Fibroblast of lung (primary cell): ENCODE results near the gene RERE. TPM values are rescaled to one million over a fixed set of nuclear protein-coding genes. Genes with fewer than 3 reads are reported as not detected.

Source experiments
- DNase-seq, 2 donors: peaks; one replicate each; pipeline versions ENCODE4 v3.0.0 to v3.0.0-alpha.2; 2010; ENCODE audit warnings: low read depth in 2 of 2
- H2AFZ ChIP-seq: 2 replicates; pipeline ENCODE4 v1.5.1; 2012; ENCODE audit warnings: low read length, control low read depth, inconsistent platforms
- H3K27ac ChIP-seq: 2 replicates; pipeline ENCODE4 v1.5.1; 2011; ENCODE audit warnings: low read length, control low read depth; ENCODE audit not compliant: insufficient read depth
- H3K27me3 ChIP-seq: 2 replicates; pipeline ENCODE4 v1.5.1; 2011; ENCODE audit warnings: mild to moderate bottlenecking, low read length; ENCODE audit not compliant: control insufficient read depth, insufficient read depth
- H3K36me3 ChIP-seq: 2 replicates; pipeline ENCODE4 v1.5.1; 2011; ENCODE audit warnings: low read length; ENCODE audit not compliant: control insufficient read depth, insufficient read depth
- H3K4me1 ChIP-seq: 2 replicates; pipeline ENCODE4 v1.5.1; 2011; ENCODE audit warnings: low read length; ENCODE audit not compliant: control insufficient read depth, insufficient read depth; ENCODE audit errors: extremely low read depth
- H3K4me2 ChIP-seq: 2 replicates; pipeline ENCODE4 v1.5.1; 2011; ENCODE audit warnings: low read length, control low read depth; ENCODE audit not compliant: insufficient read depth; ENCODE audit errors: extremely low read depth
- H3K4me3 ChIP-seq, 4 experiments: fragments of 200-600 bp in 1 of 4; sonication (generic) in 1 of 4; replicated peaks in 1 of 4; 2 replicates each; pipeline ENCODE4 v1.5.1; 2011 to 2016; ENCODE audit warnings: low read length in 4 of 4, low read depth in 3 of 4, mild to moderate bottlenecking in 3 of 4, control low read depth in 2 of 4, inconsistent platforms in 1 of 4, mixed read lengths in 1 of 4; ENCODE audit not compliant: insufficient read depth in 1 of 4; ENCODE audit errors: control extremely low read depth in 1 of 4
- H3K79me2 ChIP-seq: 2 replicates; pipeline ENCODE4 v1.5.1; 2012; ENCODE audit warnings: mild to moderate bottlenecking, low read length, inconsistent platforms; ENCODE audit not compliant: control insufficient read depth, insufficient read depth
- H3K9ac ChIP-seq: 2 replicates; pipeline ENCODE4 v1.5.1; 2011; ENCODE audit warnings: mild to moderate bottlenecking, low read length, control low read depth; ENCODE audit not compliant: insufficient read depth
- H3K9me3 ChIP-seq: 2 replicates; pipeline ENCODE4 v1.5.1; 2012; ENCODE audit warnings: low read depth, low read length; ENCODE audit not compliant: control insufficient read depth, insufficient read depth
- H4K20me1 ChIP-seq: 2 replicates; pipeline ENCODE4 v1.5.1; 2011; ENCODE audit warnings: low read length; ENCODE audit not compliant: control insufficient read depth, insufficient read depth; ENCODE audit errors: extremely low read depth
- EZH2 ChIP-seq: IDR thresholded peaks from 2 replicates; pipeline ENCODE4 v1.5.1; 2012; ENCODE audit warnings: low read length, control low read depth, mild to moderate bottlenecking; ENCODE audit errors: missing control alignments
- polyA plus RNA-seq, 2 donors: library from polyadenylated mRNA; depleted of rRNA in 1 of 2; stranded (reverse) in 1 of 2; unstranded in 1 of 2; fragments of >200 nt; gene quantifications; 2 replicates each; pipeline ENCODE4 v1.2.1, GENCODE V29; 2011 to 2012; ENCODE audit warnings: missing spikeins in 1 of 2
- total RNA-seq: library from RNA; depleted of rRNA; stranded (reverse); fragments of >200 nt; gene quantifications from 2 replicates; pipeline ENCODE4 v1.2.1, GENCODE V29; 2014
- TF ChIP-seq, protein P1 (sequence below), 2 donors: IDR thresholded peaks in 1 of 2; conservative IDR thresholded peaks in 1 of 2; 1 replicate in 1 of 2; 2 replicates in 1 of 2; pipeline ENCODE4 v1.5.1; 2011 to 2012; ENCODE audit warnings: low read length in 2 of 2, control low read depth in 1 of 2, inconsistent platforms in 1 of 2, low read depth in 1 of 2, mild to moderate bottlenecking in 1 of 2

The RERE gene
- total and polyA plus RNA-seq, 2 donors (not counting 1 experiment from before 2014, with no cell fraction given) = 3.7 to 51.0 TPM

DNA sequence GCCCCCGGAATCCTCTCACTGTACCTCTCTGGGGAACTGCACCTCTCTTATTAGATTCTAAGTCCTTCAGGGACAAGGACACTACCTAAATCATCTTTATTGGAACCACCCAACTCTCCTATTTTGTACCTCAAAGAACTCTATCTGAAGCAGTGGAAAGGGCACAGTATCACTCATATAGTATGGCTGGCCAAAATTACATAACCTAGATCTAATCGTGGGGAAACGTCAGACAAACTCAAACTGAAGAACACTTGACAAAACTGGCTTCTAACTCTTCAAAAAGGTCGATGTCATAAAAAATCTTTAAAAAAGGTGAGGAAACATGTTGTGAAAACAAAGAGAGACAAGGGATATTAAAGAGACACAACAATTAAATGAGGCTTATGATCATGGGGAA is 289.5 kb downstream of the RERE start:
- DNase-seq = no peak
- Histone ChIP-seq H2AFZ (no peak overlapping the region), H3K27me3 (no peaks in the 10 kb centered on the region), H3K4me1 (no peaks in the 10 kb centered on the region), H3K9ac (no peak overlapping the region), H3K4me2 (no peak overlapping the region), H3K9me3 (no peaks in the 10 kb centered on the region), H4K20me1 (no peaks in the 10 kb centered on the region), H3K27ac (no peak overlapping the region), H3K4me3 (no peak overlapping the region), H3K36me3 (no peaks in the 10 kb centered on the region), H3K79me2 (peaks cover 4% of the 10 kb centered on the region)
- no peak for TF ChIP-seq EZH2
- TF ChIP-seq, protein P1, sequence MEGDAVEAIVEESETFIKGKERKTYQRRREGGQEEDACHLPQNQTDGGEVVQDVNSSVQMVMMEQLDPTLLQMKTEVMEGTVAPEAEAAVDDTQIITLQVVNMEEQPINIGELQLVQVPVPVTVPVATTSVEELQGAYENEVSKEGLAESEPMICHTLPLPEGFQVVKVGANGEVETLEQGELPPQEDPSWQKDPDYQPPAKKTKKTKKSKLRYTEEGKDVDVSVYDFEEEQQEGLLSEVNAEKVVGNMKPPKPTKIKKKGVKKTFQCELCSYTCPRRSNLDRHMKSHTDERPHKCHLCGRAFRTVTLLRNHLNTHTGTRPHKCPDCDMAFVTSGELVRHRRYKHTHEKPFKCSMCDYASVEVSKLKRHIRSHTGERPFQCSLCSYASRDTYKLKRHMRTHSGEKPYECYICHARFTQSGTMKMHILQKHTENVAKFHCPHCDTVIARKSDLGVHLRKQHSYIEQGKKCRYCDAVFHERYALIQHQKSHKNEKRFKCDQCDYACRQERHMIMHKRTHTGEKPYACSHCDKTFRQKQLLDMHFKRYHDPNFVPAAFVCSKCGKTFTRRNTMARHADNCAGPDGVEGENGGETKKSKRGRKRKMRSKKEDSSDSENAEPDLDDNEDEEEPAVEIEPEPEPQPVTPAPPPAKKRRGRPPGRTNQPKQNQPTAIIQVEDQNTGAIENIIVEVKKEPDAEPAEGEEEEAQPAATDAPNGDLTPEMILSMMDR (conservative IDR thresholded peaks at IDR 0.05 in 1 of 2, IDR thresholded peaks at IDR 0.05 in 1 of 2; ENCODE audit: low read depth in 1 of 2, low read length in 2 of 2) = no peak

DNA sequence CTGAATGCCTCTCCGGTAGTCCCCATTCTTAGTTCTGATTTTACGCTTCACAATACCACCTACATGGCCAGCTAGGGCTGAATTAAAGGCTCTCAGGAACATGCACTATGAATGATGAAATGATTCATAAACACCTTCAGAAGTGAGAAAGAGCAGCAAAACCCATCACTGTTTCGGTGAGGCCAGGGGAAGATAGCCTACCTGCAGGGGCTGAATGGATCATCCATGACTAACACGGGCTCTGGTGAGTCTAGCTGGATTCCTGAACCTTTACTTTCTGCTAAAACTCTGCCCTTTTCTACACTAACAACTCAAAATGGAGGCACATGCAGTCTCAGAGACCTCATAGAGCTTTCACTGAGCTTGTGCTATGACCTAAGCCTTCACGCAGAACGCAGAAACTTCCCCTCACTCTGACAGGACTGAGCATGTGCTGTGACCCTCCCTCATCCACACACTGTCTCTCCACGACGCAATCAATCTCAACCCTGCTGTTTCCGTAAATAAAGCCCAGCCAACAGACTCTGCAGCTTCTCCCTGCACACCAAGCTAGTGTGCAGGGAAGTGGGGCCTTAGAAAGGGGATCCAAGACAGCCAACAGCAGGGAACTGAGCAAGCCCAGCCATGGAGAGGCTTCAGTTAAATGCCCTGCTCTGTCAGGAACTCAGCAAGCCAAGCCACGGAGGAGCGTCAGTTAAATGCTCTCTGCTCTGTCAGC is 291.7 kb downstream of the RERE start:
- Histone ChIP-seq H4K20me1 (no peaks in the 10 kb centered on the region), H3K27me3 (no peaks in the 10 kb centered on the region), H2AFZ (peak overlapping the region; percentile 51), H3K9ac (peak overlapping the region; percentile 57), H3K36me3 (no peaks in the 10 kb centered on the region), H3K9me3 (no peaks in the 10 kb centered on the region), H3K27ac (peak overlapping the region; percentile 75), H3K4me1 (no peaks in the 10 kb centered on the region), H3K4me3 (peak overlapping the region; percentile 44 to 80 (median 61)), H3K79me2 (peaks cover 4% of the 10 kb centered on the region), H3K4me2 (peak overlapping the region; percentile 75)
- DNase-seq = peak; percentile 97 to 99
- no peak for TF ChIP-seq EZH2
- TF ChIP-seq, protein P1 (conservative IDR thresholded peaks at IDR 0.05 in 1 of 2, IDR thresholded peaks at IDR 0.05 in 1 of 2; ENCODE audit: low read depth in 1 of 2, low read length in 2 of 2) = no peak

DNA sequence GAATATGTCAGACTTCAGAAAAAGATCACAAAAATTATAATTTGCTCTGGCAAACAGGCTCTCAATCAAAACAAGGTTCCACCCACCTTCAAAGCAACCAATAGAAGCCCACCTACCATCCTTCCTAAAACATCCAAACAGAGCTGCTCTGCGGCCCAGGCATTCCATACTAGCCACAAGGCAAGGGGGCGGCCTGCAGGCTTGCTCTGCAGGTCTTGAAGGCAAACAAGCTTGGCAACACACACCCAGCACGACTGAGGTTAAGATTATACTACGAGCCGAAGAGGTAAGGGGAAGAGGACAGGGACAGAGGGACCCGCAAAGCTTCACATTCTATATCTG is 292.3 kb downstream of the RERE start:
- peak; percentile 66 to 84 for DNase-seq
- Histone ChIP-seq H3K27ac (peak overlapping the region; percentile 75), H3K4me2 (peak overlapping the region; percentile 75)

More for the DNA sequence above, 292.3 kb downstream of the RERE start:
- H2AFZ ChIP-seq = no peak overlapping the region
- peaks cover 4% of the 10 kb centered on the region for H3K79me2 ChIP-seq
- no peaks in the 10 kb centered on the region for H3K4me1 ChIP-seq
- no peaks in the 10 kb centered on the region for H3K36me3 ChIP-seq
- TF ChIP-seq EZH2 = no peak
- TF ChIP-seq, protein P1 (conservative IDR thresholded peaks at IDR 0.05 in 1 of 2, IDR thresholded peaks at IDR 0.05 in 1 of 2; ENCODE audit: low read depth in 1 of 2, low read length in 2 of 2) = no peak
- H3K9me3 ChIP-seq = no peaks in the 10 kb centered on the region
- no peaks in the 10 kb centered on the region for H3K27me3 ChIP-seq
- peak overlapping the region; percentile 44 to 80 (median 61) for H3K4me3 ChIP-seq
- H4K20me1 ChIP-seq = no peaks in the 10 kb centered on the region
- peak overlapping the region; percentile 57 for H3K9ac ChIP-seq
